Measurements from ENCODE around the gene AKT2. TPM values are rescaled to one million over a fixed set of nuclear protein-coding genes. Genes with fewer than 3 reads are reported as not detected.

AKT2 gene
- total and polyA plus RNA-seq, 2 of the 8 experiments (the other 6 are each of a cell fraction or from before 2014, with no cell fraction given), result 151 to 183 TPM

GRCh38 chr19:40255619-40256166 lies 29.5 kb downstream of the AKT2 start:
- Histone ChIP-seq H3K9me3 (ENCODE audit: insufficient read depth in 2 of 2, low read depth in 1 of 2, low read length in 1 of 2) (no peaks in the 10 kb centered on the region), H3K27ac (ENCODE audit: low read depth, low read length) (no peak overlapping the region), H2BK12ac (ENCODE audit: low read depth, low read length) (no peak overlapping the region), H4K5ac (ENCODE audit: insufficient read length, low read depth, low read length) (no peak overlapping the region), H3K4ac (replicated peaks; ENCODE audit: insufficient read length, low read depth, low read length) (no peak overlapping the region), H2BK120ac (replicated peaks; ENCODE audit: low read depth, low read length) (no peak overlapping the region), H2BK5ac (ENCODE audit: low read depth, low read length) (no peak overlapping the region), H3K4me3 (ENCODE audit: extremely low read depth in 1 of 4, insufficient read depth in 2 of 4, low read depth in 3 of 4, low read length in 4 of 4) (no peak overlapping the region), H3K36me3 (ENCODE audit: control insufficient read depth in 2 of 4, insufficient read depth in 4 of 4, low read length in 3 of 4) (peaks cover 7 to 27% (median 13%) of the 10 kb centered on the region in 4 experiments; a peak in 5 of 8 replicates), H3K79me1 (ENCODE audit: low read depth, low read length) (no peaks in the 10 kb centered on the region; the same call in 1 of the 2 replicates), H2AK5ac (ENCODE audit: low read depth, low read length) (no peak overlapping the region), H2BK15ac (ENCODE audit: low read length) (no peak overlapping the region), H3K4me1 (replicated peaks in 1 of 4; ENCODE audit: control insufficient read depth in 3 of 4, insufficient read depth in 4 of 4, low read length in 3 of 4) (peaks cover 0 to 6% (median 4%) of the 10 kb centered on the region in 4 experiments; a peak in 6 of 7 replicates), H3K9ac (replicated peaks in 1 of 4; ENCODE audit: extremely low read depth in 1 of 4, low read depth in 3 of 4, low read length in 3 of 4) (no peak overlapping the region), H3K79me2 (ENCODE audit: control insufficient read depth in 1 of 2, insufficient read depth in 2 of 2, low read length in 2 of 2) (peaks cover 0 to 8% of the 10 kb centered on the region in 2 experiments; a peak in 1 of 4 replicates), H2BK20ac (ENCODE audit: low read length) (no peak overlapping the region), H3K18ac (ENCODE audit: extremely low read depth, low read length) (no peak overlapping the region), H3K4me2 (ENCODE audit: insufficient read depth in 1 of 2, low read depth in 2 of 2, low read length in 2 of 2) (no peak overlapping the region), H4K91ac (replicated peaks; ENCODE audit: insufficient read length, low read length) (no peak overlapping the region), H3K23me2 (ENCODE audit: low read depth, low read length) (no peaks in the 10 kb centered on the region; the same call in 1 of the 2 replicates), H3K14ac (ENCODE audit: insufficient read length) (no peak overlapping the region), H3K27me3 (replicated peaks in 1 of 4; ENCODE audit: control insufficient read depth in 3 of 4, extremely low read depth in 1 of 4, insufficient read depth in 3 of 4, low read length in 3 of 4) (no peaks in the 10 kb centered on the region), H4K8ac (ENCODE audit: extremely low read depth, insufficient read depth, low read length) (no peak overlapping the region), H3K23ac (ENCODE audit: insufficient read length) (no peak overlapping the region), H3K56ac (replicated peaks; ENCODE audit: insufficient read length, low read depth, low read length) (no peak overlapping the region), H4K20me1 (replicated peaks in 1 of 2; ENCODE audit: control insufficient read depth in 1 of 2, insufficient read depth in 2 of 2, low read length in 2 of 2) (peaks cover 0 to 11% of the 10 kb centered on the region in 2 experiments), H2AFZ (ENCODE audit: low read length) (no peak overlapping the region)
- POLR2A ChIA-PET (ENCODE audit: partially characterized antibody), result interaction anchor here (1.1 to 1.2 kb wide), 2 partner anchors 11 to 32 kb away, joined by 3 to 4 read pairs; no protein-coding TSS in a partner anchor
- DNase-seq (ENCODE audit: low read depth in 1 of 2, low spot score in 2 of 2) (no peak), FAIRE-seq (no peak)
- CTCF ChIA-PET (ENCODE audit: partially characterized antibody), result interaction anchor here (2.4 to 2.5 kb wide), 2 partner anchors 8 to 11 kb away, joined by 8 to 9 read pairs; no protein-coding TSS in a partner anchor
- 74% methylated on average over 3 of the region's 3 CpGs; no CpG with 5 or more reads in 1 of the 2 experiments for WGBS, 2 experiments (ENCODE audit: extremely low coverage in 1 of 2, insufficient coverage in 1 of 2, insufficient read length in 1 of 2, insufficient replicate concordance in 2 of 2, low coverage in 1 of 2, low lambda C conversion rate in 2 of 2, missing lambda C conversion rate in 1 of 2)
- TF ChIP-seq RBBP5 (IDR thresholded peaks at IDR 0.05; ENCODE audit: borderline replicate concordance, low read depth, low read length), result no peak
- no peak for TF ChIP-seq EZH2 (IDR thresholded peaks at IDR 0.05; ENCODE audit: low read depth, low read length, severe bottlenecking)
- no peak for TF ChIP-seq SIX5 (IDR thresholded peaks at IDR 0.05; ENCODE audit: low read depth, low read length)
- TF ChIP-seq CBX5 (IDR thresholded peaks at IDR 0.05; ENCODE audit: low read depth, low read length), result no peak
- no peak for TF ChIP-seq HDAC6 (IDR thresholded peaks at IDR 0.05; ENCODE audit: low read depth, low read length)
- no peak for TF ChIP-seq TBP (IDR thresholded peaks at IDR 0.05; ENCODE audit: low read depth, low read length)
- TF ChIP-seq, protein P1, sequence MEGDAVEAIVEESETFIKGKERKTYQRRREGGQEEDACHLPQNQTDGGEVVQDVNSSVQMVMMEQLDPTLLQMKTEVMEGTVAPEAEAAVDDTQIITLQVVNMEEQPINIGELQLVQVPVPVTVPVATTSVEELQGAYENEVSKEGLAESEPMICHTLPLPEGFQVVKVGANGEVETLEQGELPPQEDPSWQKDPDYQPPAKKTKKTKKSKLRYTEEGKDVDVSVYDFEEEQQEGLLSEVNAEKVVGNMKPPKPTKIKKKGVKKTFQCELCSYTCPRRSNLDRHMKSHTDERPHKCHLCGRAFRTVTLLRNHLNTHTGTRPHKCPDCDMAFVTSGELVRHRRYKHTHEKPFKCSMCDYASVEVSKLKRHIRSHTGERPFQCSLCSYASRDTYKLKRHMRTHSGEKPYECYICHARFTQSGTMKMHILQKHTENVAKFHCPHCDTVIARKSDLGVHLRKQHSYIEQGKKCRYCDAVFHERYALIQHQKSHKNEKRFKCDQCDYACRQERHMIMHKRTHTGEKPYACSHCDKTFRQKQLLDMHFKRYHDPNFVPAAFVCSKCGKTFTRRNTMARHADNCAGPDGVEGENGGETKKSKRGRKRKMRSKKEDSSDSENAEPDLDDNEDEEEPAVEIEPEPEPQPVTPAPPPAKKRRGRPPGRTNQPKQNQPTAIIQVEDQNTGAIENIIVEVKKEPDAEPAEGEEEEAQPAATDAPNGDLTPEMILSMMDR (IDR thresholded peaks at IDR 0.05; ENCODE audit: control extremely low read depth in 1 of 3, insufficient read depth in 1 of 3, low read depth in 1 of 3, low read length in 3 of 3), result no peak
- TF ChIP-seq EP300 (IDR thresholded peaks at IDR 0.05; ENCODE audit: borderline replicate concordance in 1 of 2, low read depth in 2 of 2, low read length in 2 of 2), result no peak

Data from H1 (cell line).